Measurements from ENCODE around the gene ZWILCH.
A peak's percentile ranks its signal among the peaks of the same experiment; 100 is the strongest.

The ZWILCH gene

DNA sequence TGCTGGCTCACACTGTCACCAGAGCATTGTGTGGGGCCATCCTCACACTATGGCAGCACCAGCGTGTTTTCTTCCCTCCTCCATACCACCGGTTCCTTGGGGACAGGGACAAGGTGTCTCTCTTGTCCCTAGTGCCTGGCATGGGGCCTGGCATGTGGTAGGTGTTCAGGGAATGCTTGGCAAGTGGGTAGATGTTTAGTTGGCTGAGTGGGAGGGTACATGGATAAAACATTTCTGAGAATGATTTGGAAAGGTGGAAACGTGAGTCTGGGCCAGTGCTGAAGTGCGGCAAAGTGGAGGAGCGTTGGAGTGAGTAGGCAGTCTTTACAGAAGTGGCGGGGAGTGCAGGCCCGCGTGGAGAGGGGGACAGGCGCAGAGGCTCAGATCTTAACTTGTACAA is 22.6 kb upstream of the ZWILCH start:
- TF ChIP-seq, protein P1, sequence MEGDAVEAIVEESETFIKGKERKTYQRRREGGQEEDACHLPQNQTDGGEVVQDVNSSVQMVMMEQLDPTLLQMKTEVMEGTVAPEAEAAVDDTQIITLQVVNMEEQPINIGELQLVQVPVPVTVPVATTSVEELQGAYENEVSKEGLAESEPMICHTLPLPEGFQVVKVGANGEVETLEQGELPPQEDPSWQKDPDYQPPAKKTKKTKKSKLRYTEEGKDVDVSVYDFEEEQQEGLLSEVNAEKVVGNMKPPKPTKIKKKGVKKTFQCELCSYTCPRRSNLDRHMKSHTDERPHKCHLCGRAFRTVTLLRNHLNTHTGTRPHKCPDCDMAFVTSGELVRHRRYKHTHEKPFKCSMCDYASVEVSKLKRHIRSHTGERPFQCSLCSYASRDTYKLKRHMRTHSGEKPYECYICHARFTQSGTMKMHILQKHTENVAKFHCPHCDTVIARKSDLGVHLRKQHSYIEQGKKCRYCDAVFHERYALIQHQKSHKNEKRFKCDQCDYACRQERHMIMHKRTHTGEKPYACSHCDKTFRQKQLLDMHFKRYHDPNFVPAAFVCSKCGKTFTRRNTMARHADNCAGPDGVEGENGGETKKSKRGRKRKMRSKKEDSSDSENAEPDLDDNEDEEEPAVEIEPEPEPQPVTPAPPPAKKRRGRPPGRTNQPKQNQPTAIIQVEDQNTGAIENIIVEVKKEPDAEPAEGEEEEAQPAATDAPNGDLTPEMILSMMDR (conservative IDR thresholded peaks at IDR 0.05): no peak
- no peak overlapping the region for H3K27ac ChIP-seq

DNA sequence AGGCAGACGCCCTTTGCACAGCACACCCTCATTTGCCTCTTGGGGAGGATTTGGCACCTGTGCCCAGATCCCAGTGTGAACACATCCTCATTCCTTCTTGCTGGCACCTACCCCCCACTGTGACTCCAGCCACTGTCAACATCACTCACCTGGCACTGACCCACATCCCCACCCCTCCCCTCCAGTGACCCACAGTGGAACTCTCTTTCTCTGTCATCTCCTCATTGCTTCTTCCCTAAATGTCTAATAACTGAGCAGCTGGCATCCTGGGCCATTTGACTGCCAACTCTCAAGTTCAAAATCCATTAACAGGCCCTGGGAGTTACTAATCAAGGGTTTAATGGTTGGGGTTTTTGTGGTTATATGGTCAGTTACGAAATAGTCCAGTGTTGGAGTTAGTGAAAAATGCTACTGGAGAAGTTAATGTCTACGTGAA is 22.0 kb upstream of the ZWILCH start:
- TF ChIP-seq, protein P1 (conservative IDR thresholded peaks at IDR 0.05): no peak
- H3K27ac ChIP-seq: no peak overlapping the region

DNA sequence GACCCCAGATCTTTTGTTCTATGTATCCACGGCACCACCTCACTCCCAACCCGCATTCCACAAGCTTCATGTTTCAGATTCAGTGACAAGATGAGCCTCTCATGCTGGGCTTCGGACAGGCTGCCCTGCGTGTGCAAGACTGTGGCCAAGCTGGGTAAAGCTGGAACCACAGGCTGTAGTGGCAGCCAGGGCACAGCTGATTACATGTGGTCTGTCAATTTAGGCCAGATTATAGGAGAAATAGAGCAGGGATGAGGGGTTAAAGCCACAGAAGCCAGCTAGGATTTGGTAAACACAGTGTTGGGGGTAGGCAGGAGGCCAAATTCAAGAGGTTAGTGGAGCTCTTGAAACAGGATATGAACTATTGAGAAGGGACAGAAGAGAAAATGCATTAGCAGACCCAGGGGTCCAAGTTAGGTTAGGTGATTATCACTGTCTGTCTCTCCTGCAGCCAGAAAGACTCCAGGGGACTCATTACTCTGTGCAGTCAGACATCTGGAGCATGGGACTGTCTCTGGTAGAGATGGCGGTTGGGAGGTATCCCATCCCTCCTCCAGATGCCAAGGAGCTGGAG is 20.5 kb upstream of the ZWILCH start:
- H3K27ac ChIP-seq: no peak overlapping the region
- TF ChIP-seq, protein P1 (conservative IDR thresholded peaks at IDR 0.05): no peak

DNA sequence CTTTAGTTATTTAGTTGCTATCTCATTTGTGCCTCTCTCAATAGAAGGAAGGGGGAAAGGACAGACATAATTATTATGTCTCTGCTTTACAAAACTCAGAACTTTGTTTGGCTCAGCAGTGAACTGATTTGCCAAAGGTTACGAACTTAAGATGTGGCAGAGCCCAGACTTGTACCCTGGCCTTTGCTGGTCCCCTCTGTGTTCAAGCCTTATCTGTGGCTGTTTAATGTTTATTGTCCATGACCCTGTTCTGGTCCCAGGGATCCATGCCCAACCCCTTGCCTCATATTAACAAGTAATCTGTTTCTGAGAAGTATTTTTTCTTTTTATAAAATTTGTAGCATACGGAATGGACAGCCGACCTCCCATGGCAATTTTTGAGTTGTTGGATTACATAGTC is 18.2 kb upstream of the ZWILCH start:
- TF ChIP-seq, protein P1 (conservative IDR thresholded peaks at IDR 0.05): no peak
- no peak overlapping the region for H3K27ac ChIP-seq

DNA sequence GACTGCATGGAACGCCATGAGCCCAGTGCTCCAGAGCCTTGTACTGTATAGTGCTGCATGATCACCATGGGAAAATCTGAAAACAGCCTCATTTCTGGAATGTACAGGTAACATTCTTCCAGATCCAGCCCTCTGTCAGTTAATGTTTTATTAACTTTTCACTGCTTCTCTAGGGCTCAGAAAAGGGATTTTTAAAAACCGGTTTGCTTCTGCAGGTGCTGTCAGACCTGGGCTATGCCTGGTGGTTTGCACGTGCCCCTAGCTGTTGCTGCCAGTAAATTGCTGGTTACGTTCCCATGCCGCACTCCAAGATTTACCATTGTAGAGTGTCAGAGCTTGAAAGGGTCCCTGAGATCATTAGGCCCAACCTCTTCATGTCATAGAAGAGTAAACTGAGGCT is 16.6 kb upstream of the ZWILCH start:
- no peak overlapping the region for H3K27ac ChIP-seq
- TF ChIP-seq, protein P1 (conservative IDR thresholded peaks at IDR 0.05): no peak

DNA sequence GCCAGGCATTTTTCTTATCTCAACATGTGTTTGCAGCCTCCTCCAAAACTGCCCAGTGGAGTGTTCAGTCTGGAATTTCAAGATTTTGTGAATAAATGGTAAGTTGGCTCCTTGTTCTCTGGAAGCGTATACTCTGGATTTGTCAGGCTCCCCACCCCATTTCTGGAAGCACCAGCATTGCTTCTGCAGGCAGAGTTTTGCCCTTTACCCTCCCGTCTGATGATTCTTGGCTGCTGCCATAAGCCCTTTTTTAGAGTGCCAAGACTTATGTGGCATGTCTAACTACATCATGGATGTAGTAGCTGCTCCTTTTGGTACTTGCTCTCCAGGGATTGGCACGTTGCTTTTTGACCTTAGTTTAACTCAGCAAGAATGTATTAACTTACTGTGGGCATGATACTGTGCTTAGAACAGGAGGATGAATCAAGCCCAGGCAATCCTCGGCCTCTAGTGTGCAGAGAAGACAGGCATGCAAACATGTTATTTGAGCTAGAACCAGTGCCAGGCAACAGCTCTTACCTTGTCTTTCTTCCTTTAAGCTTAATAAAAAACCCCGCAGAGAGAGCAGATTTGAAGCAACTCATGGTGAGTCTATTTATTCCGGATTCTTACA is 15.8 kb upstream of the ZWILCH start:
- TF ChIP-seq, protein P1 (conservative IDR thresholded peaks at IDR 0.05): no peak
- no peak overlapping the region for H3K27ac ChIP-seq

DNA sequence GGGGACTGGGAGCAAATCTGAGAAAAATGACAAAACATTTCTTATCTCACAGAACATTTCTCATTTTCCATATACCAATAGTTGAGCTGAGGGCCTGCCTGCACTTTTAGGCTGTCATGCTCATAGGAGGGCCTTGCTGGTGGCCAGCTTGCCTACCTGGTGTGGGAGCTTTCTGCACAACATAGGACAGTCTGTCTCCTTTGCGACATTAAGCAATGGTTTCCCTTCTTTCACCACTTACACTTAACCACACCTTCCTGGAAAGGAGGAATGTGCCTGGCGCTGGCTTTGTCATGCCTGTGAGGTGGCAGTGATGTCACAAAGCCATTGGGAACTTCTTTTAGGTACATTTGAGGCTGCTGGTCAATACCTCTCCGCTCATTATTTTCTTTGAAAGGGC is 13.3 kb upstream of the ZWILCH start:
- TF ChIP-seq, protein P1 (conservative IDR thresholded peaks at IDR 0.05): no peak
- peak overlapping the region; percentile 16; the same call in 1 of the 2 replicates for H3K27ac ChIP-seq
